ENCODE data around the gene SVIL.
"Not testable (repeated sequence)": the region's sequence is repeated elsewhere in the genome, so short reads cannot be mapped to it uniquely, and the experiment has no call there.

Gene SVIL

GRCh38 chr10:29574212-29575097 lies 60.3 kb downstream of the SVIL start:
- not testable (repeated sequence) for DNase-seq (ENCODE audit: low read depth)

- not testable (repeated sequence) for DNase-seq (ENCODE audit: low read depth)
Observed at GRCh38 chr10:29570248-29570647, 64.5 kb downstream of the SVIL start.

DNA sequence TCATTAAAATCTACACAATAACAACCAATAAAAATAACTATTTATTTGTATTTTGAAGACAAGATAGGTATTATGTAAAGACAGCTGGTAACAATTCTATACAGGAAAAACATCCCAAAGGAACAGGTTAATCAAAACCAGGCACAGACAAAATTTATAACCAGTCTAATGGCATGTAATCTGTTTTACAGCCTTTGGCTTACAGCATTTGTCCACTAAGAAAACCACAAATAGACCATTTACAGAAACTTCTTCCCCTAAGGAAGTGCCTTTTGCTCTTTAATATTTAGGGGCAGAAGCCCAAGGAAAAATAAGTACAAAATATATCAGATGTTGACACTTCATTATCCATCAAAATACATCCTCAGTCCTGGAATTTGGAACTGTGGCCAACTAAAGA lies 65.0 kb downstream of the SVIL start:
- DNase-seq (ENCODE audit: low read depth), result no peak

DNA sequence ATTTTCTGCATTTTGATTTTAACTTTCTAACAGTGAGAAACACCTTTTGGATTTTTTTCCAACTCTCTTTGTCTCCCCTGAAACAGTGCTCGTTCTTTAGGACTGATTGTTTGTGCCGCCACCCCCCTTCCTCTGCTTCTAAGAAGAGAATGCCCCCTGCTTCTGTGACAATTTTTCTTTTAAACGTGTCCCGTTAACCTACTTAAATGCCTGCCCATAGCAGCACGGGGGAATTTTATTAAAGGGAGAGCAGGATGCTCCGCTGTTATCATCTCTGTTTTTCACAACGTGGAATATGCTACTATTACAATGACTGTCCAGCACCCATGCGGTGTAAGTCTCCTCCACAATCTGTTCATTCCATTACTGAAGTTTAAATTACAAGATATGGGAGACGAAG lies 67.8 kb downstream of the SVIL start:
- no peak for DNase-seq (ENCODE audit: low read depth)

DNA sequence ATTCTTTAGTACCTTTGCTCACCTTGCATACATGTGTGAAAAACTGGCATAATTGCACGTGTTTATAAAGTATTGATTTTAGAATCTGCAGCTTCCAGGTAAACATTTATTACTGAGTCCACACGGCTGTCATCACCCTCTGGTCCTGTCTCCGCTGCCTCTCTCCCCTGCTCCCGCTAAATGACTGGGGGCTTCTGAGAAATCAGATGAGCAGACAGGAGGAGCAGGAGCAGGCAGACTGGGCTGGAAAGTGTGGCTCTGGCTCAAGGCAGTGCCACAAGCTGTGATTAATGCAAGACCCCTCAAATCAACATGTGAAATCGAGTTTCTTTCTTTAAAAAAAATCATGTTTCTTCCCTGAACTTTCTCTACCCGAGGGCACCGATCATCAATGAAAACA lies 68.6 kb downstream of the SVIL start:
- DNase-seq (ENCODE audit: low read depth), result not testable (repeated sequence)

DNA sequence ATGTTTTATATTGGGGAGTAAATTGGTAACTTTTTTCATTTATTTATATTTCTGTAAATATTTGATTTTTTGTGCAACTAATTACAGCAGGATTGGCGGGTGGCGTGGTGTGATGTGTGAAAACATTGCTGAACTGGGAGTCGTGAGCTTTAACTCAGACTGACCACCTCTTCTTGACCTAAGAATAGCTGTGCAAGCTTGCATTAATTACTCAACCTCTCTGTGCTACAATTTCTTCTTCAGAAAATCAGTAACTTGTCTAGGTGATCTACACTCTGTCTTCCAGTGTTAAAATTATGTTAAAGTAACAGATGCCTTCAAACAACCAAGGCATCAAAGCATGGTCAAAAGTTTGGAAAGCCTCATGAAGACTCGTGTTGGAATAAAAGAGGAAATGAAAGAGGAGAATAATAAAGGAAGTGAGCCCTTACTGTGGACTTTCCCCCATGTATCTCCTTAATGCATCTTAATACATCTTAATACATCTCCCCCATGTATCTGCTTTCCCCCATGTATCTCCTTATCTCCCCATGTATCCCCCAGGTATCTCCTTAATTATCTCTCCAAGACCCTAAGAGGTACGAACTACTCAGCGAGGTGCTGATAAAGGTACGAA lies 71.2 kb downstream of the SVIL start:
- DNase-seq (ENCODE audit: low read depth), result no peak

DNA sequence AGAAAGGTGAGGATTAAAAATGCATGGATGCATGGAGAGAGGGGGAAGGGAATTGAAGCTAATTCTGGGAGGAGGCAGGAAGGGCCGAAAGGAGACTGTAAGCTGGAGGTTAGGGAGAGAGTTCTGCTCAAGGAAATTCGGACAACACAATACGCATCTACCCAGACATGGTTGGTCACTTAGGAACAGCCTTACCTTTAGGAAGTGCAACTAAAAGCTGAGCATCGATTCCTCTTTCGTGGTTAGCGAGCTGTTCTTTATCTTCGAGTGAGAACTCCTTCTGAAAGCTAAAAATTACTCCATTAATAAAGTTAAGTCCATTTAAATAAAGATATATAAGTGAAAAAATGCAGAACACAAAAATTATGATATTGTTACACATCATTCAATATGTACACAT lies 71.8 kb downstream of the SVIL start:
- not testable (repeated sequence) for DNase-seq (ENCODE audit: low read depth)

GRCh38 chr10:29559996-29560395 lies 74.8 kb downstream of the SVIL start:
- no peak for DNase-seq (ENCODE audit: low read depth)

DNA sequence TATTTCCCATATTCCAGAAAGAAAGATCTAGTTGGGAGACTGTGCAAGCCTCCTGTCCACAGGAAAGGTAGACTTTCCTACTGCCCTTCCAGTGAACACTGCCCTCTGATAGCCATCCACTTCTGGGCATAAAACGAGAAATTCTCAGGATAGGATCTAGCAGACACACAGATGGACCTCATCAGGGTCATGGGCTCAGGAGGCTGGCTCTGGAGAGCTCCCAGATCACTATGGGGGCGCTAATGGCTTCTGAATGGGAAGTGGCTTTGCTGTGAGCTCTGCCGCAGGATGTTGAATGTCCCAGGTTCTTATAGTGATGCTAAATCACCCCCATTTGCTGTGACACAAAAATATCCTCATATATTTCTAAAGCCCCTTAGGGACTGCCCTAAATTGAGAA lies 77.1 kb downstream of the SVIL start:
- no peak for DNase-seq (ENCODE audit: low read depth)

- no peak for DNase-seq (ENCODE audit: low read depth)
Observed at GRCh38 chr10:29555746-29556481, 78.9 kb downstream of the SVIL start.

DNA sequence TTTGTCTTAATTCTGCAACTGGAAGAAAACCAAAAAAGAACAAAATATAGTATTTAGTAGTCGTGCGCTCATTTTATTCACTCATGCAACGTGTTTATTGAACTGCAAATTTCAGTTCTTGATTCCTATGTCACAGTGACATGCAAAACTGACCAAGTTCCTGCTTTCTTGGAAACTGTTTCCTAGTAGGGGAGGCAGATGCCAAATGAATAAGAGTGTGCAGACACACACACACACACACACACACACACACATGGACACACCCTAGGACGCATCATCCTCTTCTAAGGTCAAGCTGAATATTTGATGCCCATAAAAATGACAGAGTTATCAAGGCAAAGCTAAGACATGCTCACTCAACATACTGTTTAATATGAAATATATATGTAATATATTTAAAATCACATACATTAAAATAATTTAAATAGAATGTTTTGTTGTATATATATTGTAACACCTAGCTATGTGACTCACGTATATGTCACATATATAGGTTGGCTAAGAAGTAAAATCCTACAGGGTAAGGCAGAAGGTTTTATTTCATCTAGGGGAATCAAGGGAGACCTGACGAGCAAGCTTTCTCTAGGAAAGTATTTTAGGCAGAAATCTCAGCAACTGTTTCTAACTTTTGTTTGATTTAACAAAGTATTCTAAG lies 79.6 kb downstream of the SVIL start:
- no peak for DNase-seq (ENCODE audit: low read depth)

- no peak for DNase-seq (ENCODE audit: low read depth)
Observed at GRCh38 chr10:29554660-29555059, 80.1 kb downstream of the SVIL start.

DNA sequence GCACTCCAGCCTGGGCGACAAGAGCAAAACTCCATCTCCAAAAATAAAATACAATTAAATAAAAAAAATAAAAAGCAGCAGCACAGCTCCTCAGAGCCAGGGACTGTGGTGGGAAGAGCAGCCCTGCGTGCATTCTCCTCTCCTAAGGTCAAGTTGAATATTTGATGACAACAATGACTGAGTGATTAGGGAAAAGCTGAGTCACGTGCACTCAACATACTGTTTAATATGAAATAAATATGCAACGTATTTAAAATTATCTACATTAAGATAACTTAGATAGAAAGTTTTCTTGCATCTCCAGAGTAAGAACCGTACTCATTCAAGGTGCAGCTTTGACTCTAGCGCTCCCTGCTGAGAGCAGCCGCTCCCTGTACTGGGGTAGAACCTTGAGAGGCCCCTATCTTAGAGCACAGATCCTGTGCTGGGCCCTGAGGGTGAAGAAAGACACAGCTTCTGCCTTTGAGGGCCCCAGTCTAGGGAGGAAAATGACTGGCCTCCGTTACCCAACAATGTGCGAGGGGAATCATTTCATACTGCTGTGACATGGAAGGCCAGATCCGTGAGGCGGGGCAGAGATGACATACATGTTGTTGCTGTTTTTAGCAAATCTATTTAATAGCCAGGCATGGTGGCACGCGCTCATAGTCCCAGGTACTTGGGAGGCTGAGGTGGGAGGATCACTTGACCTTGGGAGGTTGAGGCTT lies 81.1 kb downstream of the SVIL start:
- DNase-seq (ENCODE audit: low read depth), result no peak

DNA sequence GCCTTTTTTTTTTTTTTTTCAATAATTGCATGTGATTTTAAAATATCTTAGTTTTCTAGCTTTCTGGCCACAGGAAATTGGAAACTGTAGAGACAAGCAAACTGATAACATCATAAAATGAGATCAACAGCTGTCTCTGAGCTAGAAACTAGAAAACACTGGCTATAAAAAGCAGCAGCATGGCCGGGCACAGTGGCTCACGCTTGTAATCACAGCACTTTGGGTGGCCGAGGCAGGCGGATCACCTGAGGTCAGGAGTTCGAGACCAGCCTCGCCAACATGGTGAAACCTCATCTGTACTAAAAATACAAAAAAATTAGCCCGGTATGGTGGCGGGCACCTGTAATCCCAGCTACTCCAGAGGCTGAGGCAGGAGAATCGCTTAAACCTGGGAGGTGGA lies 81.7 kb downstream of the SVIL start:
- DNase-seq (ENCODE audit: low read depth), result not testable (repeated sequence)

DNA sequence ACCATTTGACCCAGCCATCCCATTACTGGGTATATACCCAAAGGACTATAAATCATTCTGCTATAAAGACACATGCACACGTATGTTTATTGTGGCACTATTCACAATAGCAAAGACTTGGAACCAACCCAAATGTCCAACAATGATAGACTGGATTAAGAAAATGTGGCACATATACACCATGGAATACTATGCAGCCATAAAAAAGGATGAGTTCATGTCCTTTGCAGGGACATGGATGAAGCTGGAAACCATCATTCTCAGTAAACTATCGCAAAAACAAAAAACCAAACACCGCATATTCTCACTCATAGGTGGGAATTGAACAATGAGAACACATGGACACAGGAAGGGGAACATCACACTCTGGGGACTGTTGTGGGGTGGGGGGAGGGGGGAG lies 85.3 kb downstream of the SVIL start:
- DNase-seq (ENCODE audit: low read depth), result not testable (repeated sequence)

GRCh38 chr10:29546773-29547313 lies 87.9 kb downstream of the SVIL start:
- no peak for DNase-seq (ENCODE audit: low read depth)

- DNase-seq (ENCODE audit: low read depth), result no peak
Observed at GRCh38 chr10:29545122-29545521, 89.6 kb downstream of the SVIL start.

DNA sequence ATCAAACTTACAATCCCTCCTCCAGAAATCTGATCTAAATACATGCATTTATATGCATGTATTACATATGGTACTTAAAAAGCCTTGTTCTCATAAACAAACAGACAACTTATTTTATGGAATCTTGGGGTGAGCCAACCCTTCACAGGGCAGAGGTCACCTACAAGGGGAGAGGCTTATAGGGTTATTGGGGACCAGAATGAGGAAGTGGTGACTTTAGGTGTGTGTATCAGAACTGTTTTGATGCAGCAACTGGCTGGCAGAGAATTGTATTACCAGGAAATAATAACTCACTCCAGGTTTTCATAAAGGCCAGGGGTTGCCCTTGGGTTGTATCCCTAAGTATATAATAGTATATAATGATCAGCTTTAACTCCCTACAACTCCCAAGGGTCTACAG lies 91.1 kb downstream of the SVIL start:
- no peak for DNase-seq (ENCODE audit: low read depth)

GRCh38 chr10:29542723-29543122 lies 92.0 kb downstream of the SVIL start:
- no peak for DNase-seq (ENCODE audit: low read depth)

GRCh38 chr10:29541422-29542210 lies 93.2 kb downstream of the SVIL start:
- DNase-seq (ENCODE audit: low read depth), result no peak

DNA sequence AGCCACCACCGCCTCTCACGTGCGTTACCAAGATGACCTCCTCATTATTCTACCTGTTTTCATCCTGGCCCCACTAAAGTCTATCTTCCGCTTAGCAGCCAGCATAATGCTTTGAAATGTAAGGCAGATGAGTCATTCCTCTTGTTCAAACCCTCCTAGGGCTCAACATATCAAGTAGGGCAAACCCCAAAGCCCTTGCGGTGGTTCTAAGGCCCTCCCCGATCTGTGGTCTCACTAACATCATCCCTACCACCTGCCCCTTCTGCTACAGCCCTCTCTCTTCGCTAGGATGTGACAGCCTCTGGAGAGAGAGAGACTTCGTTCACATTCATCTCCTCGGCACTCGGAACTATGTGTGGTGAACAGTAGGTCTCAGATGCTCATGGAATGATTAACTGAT lies 94.8 kb downstream of the SVIL start:
- DNase-seq (ENCODE audit: low read depth), result no peak

Data from activated T-cell treated with anti-CD3 and anti-CD28 coated beads for 24 hours (primary cell).